ENCODE results near the gene RPS14. TPM values are rescaled to one million over a fixed set of nuclear protein-coding genes. Genes with fewer than 3 reads are reported as not detected.

Gene RPS14
- total RNA-seq, 4 donors from 2014 or later: 2,464 to 2,979 (median 2,566) TPM

GRCh38 chr5:150408231-150408943 lies 41.2 kb downstream of the RPS14 start:
- no peak for TF ChIP-seq CTCF (IDR thresholded peaks at IDR 0.05; ENCODE audit: low read depth)

- no peak for TF ChIP-seq CTCF (IDR thresholded peaks at IDR 0.05; ENCODE audit: low read depth)
Measured at GRCh38 chr5:150407096-150407720, 42.3 kb downstream of the RPS14 start.

- no peak for TF ChIP-seq CTCF (IDR thresholded peaks at IDR 0.05; ENCODE audit: low read depth)
Measured at GRCh38 chr5:150406723-150407095, 42.8 kb downstream of the RPS14 start.

- no peak for TF ChIP-seq CTCF (IDR thresholded peaks at IDR 0.05; ENCODE audit: low read depth)
Measured at GRCh38 chr5:150406103-150406722, 43.3 kb downstream of the RPS14 start.

- no peak for TF ChIP-seq CTCF (IDR thresholded peaks at IDR 0.05; ENCODE audit: low read depth)
Measured at GRCh38 chr5:150404941-150405816, 44.4 kb downstream of the RPS14 start.

- no peak for TF ChIP-seq CTCF (IDR thresholded peaks at IDR 0.05; ENCODE audit: low read depth)
Measured at GRCh38 chr5:150404535-150404934, 45.0 kb downstream of the RPS14 start.
